GM23248 (cell line): ENCODE data around the gene NFIA. TPM values are rescaled to one million over a fixed set of nuclear protein-coding genes. Genes with fewer than 3 reads are reported as not detected.

Experiments
- DNase-seq: peaks from one replicate; pipeline ENCODE4 v3.0.0-alpha.2; 2015
- H2AFZ ChIP-seq: fragments of 200-600 bp; sonication (generic); 2 replicates; pipeline ENCODE4 v1.6.1; 2016; ENCODE audit warnings: antibody characterized with exemption
- H3F3A ChIP-seq: fragments of 200-600 bp; sonication (generic); 2 replicates; pipeline ENCODE4 v1.6.1; 2016; ENCODE audit warnings: mild to moderate bottlenecking, antibody characterized with exemption, mixed run types; ENCODE audit not compliant: insufficient read depth
- H3K27ac ChIP-seq: fragments of 200-600 bp; sonication (generic); 2 replicates; pipeline ENCODE4 v1.5.1; 2016; ENCODE audit warnings: mild to moderate bottlenecking
- H3K27me3 ChIP-seq: fragments of 200-600 bp; sonication (generic); replicated peaks from 2 replicates; pipeline ENCODE4 v1.6.1; 2016; ENCODE audit warnings: mild to moderate bottlenecking; ENCODE audit not compliant: insufficient read depth
- H3K36me3 ChIP-seq: fragments of 200-600 bp; sonication (generic); 2 replicates; pipeline ENCODE4 v1.6.1; 2016; ENCODE audit warnings: low read depth, mild to moderate bottlenecking
- H3K4me1 ChIP-seq: fragments of 200-600 bp; sonication (generic); 2 replicates; pipeline ENCODE4 v1.6.1; 2016; ENCODE audit warnings: mild to moderate bottlenecking; ENCODE audit not compliant: insufficient read depth
- H3K4me2 ChIP-seq: fragments of 200-600 bp; sonication (generic); one replicate; pipeline ENCODE4 v1.6.1; 2016; ENCODE audit warnings: mild to moderate bottlenecking; ENCODE audit not compliant: unreplicated experiment
- H3K4me3 ChIP-seq: fragments of 200-600 bp; sonication (generic); 2 replicates; pipeline ENCODE4 v1.5.1; 2016; ENCODE audit warnings: mild to moderate bottlenecking
- H3K79me2 ChIP-seq: fragments of 200-600 bp; sonication (generic); 2 replicates; pipeline ENCODE4 v1.6.1; 2016; ENCODE audit warnings: mild to moderate bottlenecking; ENCODE audit not compliant: insufficient read depth
- H3K9ac ChIP-seq: fragments of 200-600 bp; sonication (generic); 2 replicates; pipeline ENCODE4 v1.6.1; 2016; ENCODE audit warnings: mild to moderate bottlenecking
- H3K9me2 ChIP-seq: fragments of 200-600 bp; sonication (generic); 2 replicates; pipeline ENCODE4 v1.6.1; 2016; ENCODE audit warnings: mixed run types, mild to moderate bottlenecking, moderate library complexity; ENCODE audit not compliant: insufficient read depth
- H3K9me3 ChIP-seq: fragments of 200-600 bp; sonication (generic); one replicate; pipeline ENCODE4 v1.6.1; 2017; ENCODE audit warnings: low read depth
- H4K20me1 ChIP-seq: fragments of 200-600 bp; sonication (generic); 2 replicates; pipeline ENCODE4 v1.6.0; 2016; ENCODE audit not compliant: insufficient read depth
- EZH2 ChIP-seq: fragments of 200-600 bp; sonication (generic); IDR thresholded peaks from 2 replicates; pipeline ENCODE4 v1.6.1; 2018; ENCODE audit warnings: antibody characterized with exemption, mild to moderate bottlenecking; ENCODE audit not compliant: insufficient read depth, poor library complexity, severe bottlenecking
- EZH2phosphoT487 ChIP-seq: fragments of 200-600 bp; sonication (generic); IDR thresholded peaks from 2 replicates; pipeline ENCODE4 v1.6.1; 2018; ENCODE audit warnings: antibody characterized with exemption, moderate library complexity, mild to moderate bottlenecking, low read depth; ENCODE audit not compliant: insufficient read depth
- WGBS, 2 experiments: methylation state at CpG; one replicate each; pipeline ENCODE4 v1.1.6; 2015 to 2017; ENCODE audit warnings: low lambda C conversion rate in 2 of 2, low coverage in 1 of 2; ENCODE audit errors: missing lambda C conversion rate in 2 of 2; 5-methylcytosine and 5-hydroxymethylcytosine counted together
- in situ Hi-C: fragments of 300-500 bp; cut with MboI; formaldehyde crosslinking; loops from 2 replicates; pipeline ENCODE4 v1.15.0; 2020
- polyA plus RNA-seq: library from polyadenylated mRNA; unstranded; fragments of >200 nt; fragmentation: Nextera tagmentation; extraction: Ambion mirVana; gene quantifications from 2 replicates; pipeline ENCODE4 v1.2.1, GENCODE V29; 2016
- total RNA-seq: library from RNA; depleted of rRNA; stranded (reverse); fragments of >200 nt; shearing (Covaris generic); gene quantifications from 2 replicates; pipeline ENCODE4 v1.2.3, GENCODE V29; 2014

Gene NFIA
- total and polyA plus RNA-seq, 2 experiments from 2014 or later = 3.4 to 8.8 TPM

DNA sequence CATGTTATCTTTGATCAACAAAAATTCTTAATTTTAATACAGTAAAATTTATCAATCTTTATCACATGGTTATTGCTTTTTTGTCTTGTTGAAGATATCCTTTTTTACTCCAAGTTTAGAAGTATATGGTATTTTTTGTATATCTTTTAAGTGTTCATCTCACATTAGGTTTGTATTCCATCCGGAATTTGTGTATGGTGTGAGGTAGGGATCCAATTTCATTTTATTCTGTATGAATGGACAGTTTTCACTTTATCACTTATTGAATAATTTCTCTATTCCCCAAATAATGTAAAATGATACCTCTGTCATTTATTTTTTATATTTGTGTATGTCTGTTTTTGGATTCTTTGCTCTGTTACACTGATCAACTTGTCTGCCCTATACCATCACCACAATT lies 25.3 kb downstream of the NFIA start:
- no peaks in the 10 kb centered on the region for H3F3A ChIP-seq

GRCh38 chr1:61109158-61109557 lies 26.8 kb downstream of the NFIA start:
- WGBS, 2 experiments = 93 to 100% methylated on average over 1 of the region's 1 CpG
- H3K36me3 ChIP-seq = no peaks in the 10 kb centered on the region
- no peaks in the 10 kb centered on the region for H3K27me3 ChIP-seq
- no peaks in the 10 kb centered on the region for H4K20me1 ChIP-seq
- no peaks in the 10 kb centered on the region for H3F3A ChIP-seq
- H2AFZ ChIP-seq = no peak overlapping the region
- no peak for TF ChIP-seq EZH2phosphoT487
- no peak for TF ChIP-seq EZH2
- H3K9me3 ChIP-seq = no peaks in the 10 kb centered on the region
- H3K4me2 ChIP-seq = no peak overlapping the region
- no peak for DNase-seq
- H3K9ac ChIP-seq = no peak overlapping the region
- no peak overlapping the region for H3K4me3 ChIP-seq
- no peaks in the 10 kb centered on the region for H3K4me1 ChIP-seq
- in situ Hi-C loops = no loop called here
- H3K79me2 ChIP-seq = 0 out of 2 replicates have a peak, but pooled peaks cover 8% of the 10 kb centered on the region
- no peak overlapping the region for H3K27ac ChIP-seq
- H3K9me2 ChIP-seq = no peaks in the 10 kb centered on the region

More for the DNA sequence above, 25.3 kb downstream of the NFIA start:
- TF ChIP-seq EZH2phosphoT487 (no peak), EZH2 (no peak)
- H2AFZ ChIP-seq = no peak overlapping the region
- H3K27me3 ChIP-seq = no peaks in the 10 kb centered on the region
- H3K4me2 ChIP-seq = no peak overlapping the region
- H4K20me1 ChIP-seq = no peaks in the 10 kb centered on the region
- H3K36me3 ChIP-seq = no peaks in the 10 kb centered on the region
- no peak overlapping the region for H3K4me3 ChIP-seq
- no peak overlapping the region for H3K9ac ChIP-seq
- H3K9me3 ChIP-seq = no peaks in the 10 kb centered on the region
- 0 out of 2 replicates have a peak, but pooled peaks cover 13% of the 10 kb centered on the region for H3K79me2 ChIP-seq
- no peaks in the 10 kb centered on the region for H3K9me2 ChIP-seq
- 97 to 100% methylated on average over 1 of the region's 1 CpG for WGBS, 2 experiments
- in situ Hi-C loops = no loop called here
- no peak overlapping the region for H3K27ac ChIP-seq
- no peak for DNase-seq
- H3K4me1 ChIP-seq = 0 out of 2 replicates have a peak, but pooled peaks cover under 1% of the 10 kb centered on the region

DNA sequence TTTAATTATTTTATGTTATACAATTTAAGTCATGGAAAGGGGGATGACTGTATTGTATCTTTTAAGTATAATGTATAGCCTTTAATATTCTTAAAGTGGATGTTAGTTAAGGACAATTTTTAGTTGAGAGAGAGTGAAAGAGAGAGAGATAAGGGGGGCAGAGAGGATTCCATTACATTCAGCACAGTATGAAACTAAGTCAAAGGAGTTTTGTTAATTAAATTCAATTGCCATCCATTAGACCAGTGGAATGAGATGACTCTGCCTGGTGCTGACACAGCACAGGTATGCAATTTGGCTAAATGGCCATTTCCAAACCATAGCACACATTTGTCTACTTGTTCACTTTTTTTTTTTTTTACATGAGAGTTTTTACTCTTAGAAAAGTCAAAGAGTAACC lies 27.5 kb downstream of the NFIA start:
- H3K4me2 ChIP-seq = no peak overlapping the region
- no peaks in the 10 kb centered on the region for H3K9me2 ChIP-seq
- in situ Hi-C loops = no loop called here
- H4K20me1 ChIP-seq = no peaks in the 10 kb centered on the region
- H3F3A ChIP-seq = no peaks in the 10 kb centered on the region
- no peak for DNase-seq
- H3K27me3 ChIP-seq = no peaks in the 10 kb centered on the region
- no peaks in the 10 kb centered on the region for H3K9me3 ChIP-seq
- TF ChIP-seq EZH2 = no peak
- no peak for TF ChIP-seq EZH2phosphoT487
- H2AFZ ChIP-seq = no peak overlapping the region
- H3K4me3 ChIP-seq = no peak overlapping the region
- H3K9ac ChIP-seq = no peak overlapping the region
- H3K79me2 ChIP-seq = 0 out of 2 replicates have a peak, but pooled peaks cover 2% of the 10 kb centered on the region
- no peak overlapping the region for H3K27ac ChIP-seq
- no peaks in the 10 kb centered on the region for H3K4me1 ChIP-seq
- H3K36me3 ChIP-seq = no peaks in the 10 kb centered on the region

DNA sequence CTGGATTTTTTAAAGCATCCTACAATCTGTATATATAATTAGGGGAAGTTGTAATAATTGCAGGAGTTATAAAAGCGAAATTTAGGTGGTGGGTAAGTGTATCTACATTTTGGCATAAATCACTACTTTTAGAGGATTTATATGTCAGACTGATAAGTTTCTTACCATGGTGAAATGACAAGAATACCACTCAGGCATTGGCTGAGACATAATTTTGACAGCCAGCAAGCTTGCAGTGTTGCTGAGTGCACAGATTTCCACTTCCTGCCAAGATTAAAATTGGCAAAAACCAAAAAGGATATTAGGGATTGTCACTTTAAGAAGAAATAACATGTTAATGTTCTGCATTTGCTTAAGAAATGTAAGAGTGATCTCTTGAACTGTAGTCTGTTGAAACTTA lies 28.2 kb downstream of the NFIA start:
- no peaks in the 10 kb centered on the region for H3K9me3 ChIP-seq
- WGBS, 2 experiments = 66 to 85% methylated on average over 1 of the region's 1 CpG
- no peak overlapping the region for H3K4me2 ChIP-seq
- H3K9ac ChIP-seq = no peak overlapping the region
- no peaks in the 10 kb centered on the region for H3K36me3 ChIP-seq
- no peaks in the 10 kb centered on the region for H3K27me3 ChIP-seq
- DNase-seq = no peak
- H3F3A ChIP-seq = no peaks in the 10 kb centered on the region
- no peak overlapping the region for H3K27ac ChIP-seq
- in situ Hi-C loops = no loop called here
- no peaks in the 10 kb centered on the region for H3K9me2 ChIP-seq
- no peaks in the 10 kb centered on the region for H4K20me1 ChIP-seq
- no peaks in the 10 kb centered on the region for H3K79me2 ChIP-seq
- H3K4me3 ChIP-seq = no peak overlapping the region
- TF ChIP-seq EZH2phosphoT487 (no peak), EZH2 (no peak)
- no peak overlapping the region for H2AFZ ChIP-seq
- H3K4me1 ChIP-seq = no peaks in the 10 kb centered on the region
